Measurements from ENCODE around the gene OR10K1. TPM values are rescaled to one million over a fixed set of nuclear protein-coding genes. Genes with fewer than 3 reads are reported as not detected.

Gene OR10K1
- total RNA-seq, 1 experiment from 2014 or later: not detected

DNA sequence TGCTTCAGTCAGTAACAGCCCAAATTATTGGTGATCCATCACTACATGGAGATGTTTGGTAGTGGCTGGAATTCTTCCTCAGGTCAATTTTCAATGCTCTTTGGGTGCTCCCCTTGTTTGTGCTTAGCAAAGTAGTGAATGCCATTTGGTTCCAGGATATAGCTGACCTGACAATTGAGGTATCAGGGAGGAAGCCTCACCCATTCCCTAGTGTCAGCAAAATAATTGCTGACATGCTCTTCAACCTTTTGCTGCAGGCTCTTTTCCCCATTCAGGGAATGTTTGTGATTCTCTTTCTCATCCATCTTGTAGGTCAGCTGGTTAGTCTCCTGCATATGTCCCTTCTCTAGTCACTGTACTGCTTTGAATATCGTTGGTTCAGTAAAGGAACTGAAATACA, 7.1 kb upstream of the OR10K1 start:
- no peaks in the 10 kb centered on the region for H3K79me2 ChIP-seq (ENCODE audit: insufficient read depth, low read length)

More for the DNA sequence above, 7.1 kb upstream of the OR10K1 start:
- no peaks in the 10 kb centered on the region for H4K20me1 ChIP-seq (ENCODE audit: insufficient read depth)
- POLR2A ChIA-PET: no interaction called here
- RAD21 ChIA-PET (ENCODE audit: low non-redundant PET in 1 of 2, low total read pairs in 2 of 2, uncharacterized antibody in 2 of 2, unreplicated experiment in 2 of 2): no interaction called here
- no peak overlapping the region for H3K4me2 ChIP-seq (ENCODE audit: low read length)
- no peak for TF ChIP-seq SIN3A (IDR thresholded peaks at IDR 0.05; ENCODE audit: low read depth)
- no peak for TF ChIP-seq POLR2A (IDR thresholded peaks at IDR 0.05; ENCODE audit: borderline replicate concordance, extremely low read depth, insufficient read depth, insufficient read length)
- no peak for TF ChIP-seq ZNF274 (IDR thresholded peaks at IDR 0.05; ENCODE audit: low read depth, low read length)
- no peak for TF ChIP-seq SRF (IDR thresholded peaks at IDR 0.05; ENCODE audit: low read depth)
- no peak for TF ChIP-seq POLR2AphosphoS5 (IDR thresholded peaks at IDR 0.05; ENCODE audit: low read depth, low read length)
- no peak for TF ChIP-seq TCF7L2 (IDR thresholded peaks at IDR 0.05; ENCODE audit: borderline replicate concordance, extremely low read depth, insufficient read depth, insufficient read length)
- TF ChIP-seq ZFX (IDR thresholded peaks at IDR 0.05): no peak
- TF ChIP-seq, protein P1, sequence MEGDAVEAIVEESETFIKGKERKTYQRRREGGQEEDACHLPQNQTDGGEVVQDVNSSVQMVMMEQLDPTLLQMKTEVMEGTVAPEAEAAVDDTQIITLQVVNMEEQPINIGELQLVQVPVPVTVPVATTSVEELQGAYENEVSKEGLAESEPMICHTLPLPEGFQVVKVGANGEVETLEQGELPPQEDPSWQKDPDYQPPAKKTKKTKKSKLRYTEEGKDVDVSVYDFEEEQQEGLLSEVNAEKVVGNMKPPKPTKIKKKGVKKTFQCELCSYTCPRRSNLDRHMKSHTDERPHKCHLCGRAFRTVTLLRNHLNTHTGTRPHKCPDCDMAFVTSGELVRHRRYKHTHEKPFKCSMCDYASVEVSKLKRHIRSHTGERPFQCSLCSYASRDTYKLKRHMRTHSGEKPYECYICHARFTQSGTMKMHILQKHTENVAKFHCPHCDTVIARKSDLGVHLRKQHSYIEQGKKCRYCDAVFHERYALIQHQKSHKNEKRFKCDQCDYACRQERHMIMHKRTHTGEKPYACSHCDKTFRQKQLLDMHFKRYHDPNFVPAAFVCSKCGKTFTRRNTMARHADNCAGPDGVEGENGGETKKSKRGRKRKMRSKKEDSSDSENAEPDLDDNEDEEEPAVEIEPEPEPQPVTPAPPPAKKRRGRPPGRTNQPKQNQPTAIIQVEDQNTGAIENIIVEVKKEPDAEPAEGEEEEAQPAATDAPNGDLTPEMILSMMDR (IDR thresholded peaks at IDR 0.05 in 2 of 3, conservative IDR thresholded peaks at IDR 0.05 in 1 of 3; ENCODE audit: borderline replicate concordance in 1 of 3, insufficient read depth in 1 of 3, low read depth in 2 of 3, low read length in 2 of 3): no peak
- TF ChIP-seq, protein P2, sequence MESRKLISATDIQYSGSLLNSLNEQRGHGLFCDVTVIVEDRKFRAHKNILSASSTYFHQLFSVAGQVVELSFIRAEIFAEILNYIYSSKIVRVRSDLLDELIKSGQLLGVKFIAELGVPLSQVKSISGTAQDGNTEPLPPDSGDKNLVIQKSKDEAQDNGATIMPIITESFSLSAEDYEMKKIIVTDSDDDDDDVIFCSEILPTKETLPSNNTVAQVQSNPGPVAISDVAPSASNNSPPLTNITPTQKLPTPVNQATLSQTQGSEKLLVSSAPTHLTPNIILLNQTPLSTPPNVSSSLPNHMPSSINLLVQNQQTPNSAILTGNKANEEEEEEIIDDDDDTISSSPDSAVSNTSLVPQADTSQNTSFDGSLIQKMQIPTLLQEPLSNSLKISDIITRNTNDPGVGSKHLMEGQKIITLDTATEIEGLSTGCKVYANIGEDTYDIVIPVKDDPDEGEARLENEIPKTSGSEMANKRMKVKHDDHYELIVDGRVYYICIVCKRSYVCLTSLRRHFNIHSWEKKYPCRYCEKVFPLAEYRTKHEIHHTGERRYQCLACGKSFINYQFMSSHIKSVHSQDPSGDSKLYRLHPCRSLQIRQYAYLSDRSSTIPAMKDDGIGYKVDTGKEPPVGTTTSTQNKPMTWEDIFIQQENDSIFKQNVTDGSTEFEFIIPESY (IDR thresholded peaks at IDR 0.05; ENCODE audit: extremely low read depth, insufficient replicate concordance, low read length): no peak
- TF ChIP-seq, protein P3, sequence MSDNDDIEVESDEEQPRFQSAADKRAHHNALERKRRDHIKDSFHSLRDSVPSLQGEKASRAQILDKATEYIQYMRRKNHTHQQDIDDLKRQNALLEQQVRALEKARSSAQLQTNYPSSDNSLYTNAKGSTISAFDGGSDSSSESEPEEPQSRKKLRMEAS (IDR thresholded peaks at IDR 0.05): no peak
- TF ChIP-seq SP1 (IDR thresholded peaks at IDR 0.05; ENCODE audit: low read depth): no peak
- TF ChIP-seq EGR1 (IDR thresholded peaks at IDR 0.05; ENCODE audit: low read depth): no peak
- H3K9me2 ChIP-seq (ENCODE audit: insufficient read depth): no peaks in the 10 kb centered on the region
- no peaks in the 10 kb centered on the region for H3K27me3 ChIP-seq (ENCODE audit: insufficient read depth, low read length)
- CTCF ChIA-PET: no interaction called here
- H3K9ac ChIP-seq (ENCODE audit: low read length): no peak overlapping the region
- H3K4me1 ChIP-seq (ENCODE audit: control insufficient read depth in 1 of 2, insufficient read depth in 2 of 2, low read length in 2 of 2): no peaks in the 10 kb centered on the region
- no TSS peak for BruUV-seq (replicated peaks)
- H2AFZ ChIP-seq (ENCODE audit: low read depth, low read length, poor library complexity, severe bottlenecking): no peak overlapping the region
- no peaks in the 10 kb centered on the region for H3K36me3 ChIP-seq (ENCODE audit: control insufficient read depth in 1 of 2, insufficient read depth in 2 of 2, low read length in 2 of 2)
- H3K4me3 ChIP-seq (replicated peaks in 1 of 2; ENCODE audit: low read depth in 1 of 2, low read length in 2 of 2): no peak overlapping the region
- no peaks in the 10 kb centered on the region for H3K9me3 ChIP-seq (ENCODE audit: control insufficient read depth in 1 of 2, insufficient read depth in 1 of 2, low read depth in 1 of 2, low read length in 2 of 2)
- no peak overlapping the region for H3K27ac ChIP-seq (ENCODE audit: low read depth, low read length)
- intact Hi-C loops (cut with micrococcal nuclease): no loop called here
- ATAC-seq (no peak), DNase-seq (ENCODE audit: low read depth, low spot score) (no peak)

Measured in HCT116 (cell line).